Measurements from ENCODE around the gene RGS6. TPM values are rescaled to one million over a fixed set of nuclear protein-coding genes. Genes with fewer than 3 reads are reported as not detected.

The RGS6 gene
- total and polyA plus RNA-seq, 4 experiments from 2014 or later = 0.32 TPM; not detected in 3

GRCh38 chr14:72528863-72529175, 596.6 kb downstream of the RGS6 start:
- peaks cover 0 to 13% (median 5%) of the 10 kb centered on the region in 8 donors for H3K9me3 Mint-ChIP-seq
- intact Hi-C loops (cut with micrococcal nuclease) = no loop called here
- Histone ChIP-seq H3K4me1 (ENCODE audit: insufficient read depth, low read length) (peaks cover 50% of the 10 kb centered on the region), H3K4me3 (ENCODE audit: low read length in 2 of 2) (no peak overlapping the region), H3K36me3 (ENCODE audit: insufficient read depth, low read length) (no peaks in the 10 kb centered on the region), H3K9me3 (ENCODE audit: control insufficient read depth in 1 of 2, low read length in 2 of 2) (no peaks in the 10 kb centered on the region), H3K27me3 (ENCODE audit: insufficient read depth, low read length) (no peaks in the 10 kb centered on the region), H3K27ac (ENCODE audit: low read depth, low read length) (no peak overlapping the region)
- H3K36me3 Mint-ChIP-seq = no peaks in the 10 kb centered on the region
- no peak overlapping the region for H3K27ac Mint-ChIP-seq
- ChIA-PET CTCF (ENCODE audit: partially characterized antibody) (no interaction called here), POLR2A (ENCODE audit: partially characterized antibody) (no interaction called here)
- DNase-seq = no peak
- no peaks in the 10 kb centered on the region for H3K27me3 Mint-ChIP-seq
- H3K4me3 Mint-ChIP-seq = peak overlapping the region in 1 of 8 donors; percentile 6
- peaks cover 28 to 61% (median 43%) of the 10 kb centered on the region in 4 donors for H3K4me1 Mint-ChIP-seq

GRCh38 chr14:72532686-72533454, 600.6 kb downstream of the RGS6 start:
- intact Hi-C loops (cut with micrococcal nuclease) = no loop called here

GRCh38 chr14:72535485-72535884, 603.3 kb downstream of the RGS6 start:
- DNase-seq = peak in 4 of 5 donors; percentile 34 to 47 (median 40)
- POLR2A ChIA-PET (ENCODE audit: partially characterized antibody) = interaction anchor here (1.4 kb wide), 1 partner anchor 359 kb away, joined by 3 read pairs; no protein-coding TSS in a partner anchor
- Histone ChIP-seq H3K36me3 (ENCODE audit: insufficient read depth, low read length) (no peaks in the 10 kb centered on the region), H3K4me1 (ENCODE audit: insufficient read depth, low read length) (peaks cover 65% of the 10 kb centered on the region), H3K27ac (ENCODE audit: low read depth, low read length) (no peak overlapping the region), H3K4me3 (ENCODE audit: low read length in 2 of 2) (no peak overlapping the region), H3K27me3 (ENCODE audit: insufficient read depth, low read length) (no peaks in the 10 kb centered on the region), H3K9me3 (ENCODE audit: control insufficient read depth in 1 of 2, low read length in 2 of 2) (no peaks in the 10 kb centered on the region)
- intact Hi-C loops (cut with micrococcal nuclease) = loop anchor here (5.0 kb wide), 1 partner anchor 57 kb away; no protein-coding TSS in a partner anchor
- peak overlapping the region in 2 of 7 donors; percentile 9 to 30 for H3K27ac Mint-ChIP-seq
- H3K27me3 Mint-ChIP-seq = no peaks in the 10 kb centered on the region
- peak overlapping the region in 6 of 8 donors; percentile 35 to 86 (median 56) for H3K4me3 Mint-ChIP-seq
- CTCF ChIA-PET (ENCODE audit: partially characterized antibody) = interaction anchor here (1.5 kb wide), 1 partner anchor 18 kb away, joined by 5 read pairs; no protein-coding TSS in a partner anchor
- H3K4me1 Mint-ChIP-seq = peaks cover 38 to 73% (median 56%) of the 10 kb centered on the region in 4 donors
- H3K36me3 Mint-ChIP-seq = no peaks in the 10 kb centered on the region
- H3K9me3 Mint-ChIP-seq = peaks cover 0 to 16% (median 6%) of the 10 kb centered on the region in 8 donors

More at GRCh38 chr14:72532686-72533454, 600.6 kb downstream of the RGS6 start:
- ChIA-PET CTCF (ENCODE audit: partially characterized antibody) (interaction anchor here (1.5 to 1.6 kb wide), 2 partner anchors 16 to 371 kb away, joined by 5 to 9 read pairs; no protein-coding TSS in a partner anchor), POLR2A (ENCODE audit: partially characterized antibody) (no interaction called here)
- no peak overlapping the region for H3K27ac ChIP-seq (ENCODE audit: low read depth, low read length)
- peaks cover 0 to 16% (median 6%) of the 10 kb centered on the region in 8 donors for H3K9me3 Mint-ChIP-seq
- DNase-seq = peak in 3 of 5 donors; percentile 12 to 41 (median 40)
- H3K27me3 Mint-ChIP-seq = no peaks in the 10 kb centered on the region
- H3K4me1 Mint-ChIP-seq = peaks cover 42 to 74% (median 61%) of the 10 kb centered on the region in 4 donors
- no peaks in the 10 kb centered on the region for H3K27me3 ChIP-seq (ENCODE audit: insufficient read depth, low read length)
- H3K4me3 ChIP-seq (ENCODE audit: low read length in 2 of 2) = no peak overlapping the region
- H3K4me1 ChIP-seq (ENCODE audit: insufficient read depth, low read length) = peaks cover 72% of the 10 kb centered on the region
- H3K4me3 Mint-ChIP-seq = peak overlapping the region in 4 of 8 donors; percentile 9 to 40 (median 27)
- H3K27ac Mint-ChIP-seq = peak overlapping the region in 4 of 7 donors; percentile 4 to 54 (median 23)
- H3K9me3 ChIP-seq (ENCODE audit: control insufficient read depth in 1 of 2, low read length in 2 of 2) = no peaks in the 10 kb centered on the region
- no peaks in the 10 kb centered on the region for H3K36me3 ChIP-seq (ENCODE audit: insufficient read depth, low read length)
- H3K36me3 Mint-ChIP-seq = no peaks in the 10 kb centered on the region

GRCh38 chr14:72538387-72538786, 606.2 kb downstream of the RGS6 start:
- Mint-ChIP-seq H3K4me3 (no peak overlapping the region), H3K27ac (no peak overlapping the region), H3K4me1 (peaks cover 27 to 52% (median 35%) of the 10 kb centered on the region in 4 donors), H3K9me3 (peaks cover 0 to 10% (median 5%) of the 10 kb centered on the region in 8 donors), H3K36me3 (no peaks in the 10 kb centered on the region), H3K27me3 (no peaks in the 10 kb centered on the region)
- H3K27me3 ChIP-seq (ENCODE audit: insufficient read depth, low read length) = no peaks in the 10 kb centered on the region
- no peak for DNase-seq
- no peak overlapping the region for H3K27ac ChIP-seq (ENCODE audit: low read depth, low read length)
- H3K4me3 ChIP-seq (ENCODE audit: low read length in 2 of 2) = no peak overlapping the region
- ChIA-PET POLR2A (ENCODE audit: partially characterized antibody) (no interaction called here), CTCF (ENCODE audit: partially characterized antibody) (no interaction called here)
- peaks cover 38% of the 10 kb centered on the region for H3K4me1 ChIP-seq (ENCODE audit: insufficient read depth, low read length)
- H3K9me3 ChIP-seq (ENCODE audit: control insufficient read depth in 1 of 2, low read length in 2 of 2) = no peaks in the 10 kb centered on the region
- no peaks in the 10 kb centered on the region for H3K36me3 ChIP-seq (ENCODE audit: insufficient read depth, low read length)
- intact Hi-C loops (cut with micrococcal nuclease) = loop anchor here (5.0 kb wide), 1 partner anchor 54 kb away; no protein-coding TSS in a partner anchor

GRCh38 chr14:72539661-72540315, 607.6 kb downstream of the RGS6 start:
- intact Hi-C loops (cut with micrococcal nuclease) = loop anchor here (5.0 kb wide), 1 partner anchor 53 kb away; no protein-coding TSS in a partner anchor
- ChIA-PET POLR2A (ENCODE audit: partially characterized antibody) (interaction anchor here (0.6 to 0.8 kb wide), 2 partner anchors 330 to 364 kb away, joined by 3 to 5 read pairs; no protein-coding TSS in a partner anchor), CTCF (ENCODE audit: partially characterized antibody) (interaction anchor here (0.7 to 1.4 kb wide), 2 partner anchors 35 to 38 kb away, joined by 3 read pairs; no protein-coding TSS in a partner anchor)
- Histone ChIP-seq H3K27me3 (ENCODE audit: insufficient read depth, low read length) (no peaks in the 10 kb centered on the region), H3K36me3 (ENCODE audit: insufficient read depth, low read length) (no peaks in the 10 kb centered on the region), H3K4me1 (ENCODE audit: insufficient read depth, low read length) (peaks cover 25% of the 10 kb centered on the region), H3K27ac (ENCODE audit: low read depth, low read length) (no peak overlapping the region), H3K4me3 (ENCODE audit: low read length in 2 of 2) (no peak overlapping the region), H3K9me3 (ENCODE audit: control insufficient read depth in 1 of 2, low read length in 2 of 2) (no peaks in the 10 kb centered on the region)
- no peaks in the 10 kb centered on the region for H3K9me3 Mint-ChIP-seq
- no peak for DNase-seq
- no peaks in the 10 kb centered on the region for H3K36me3 Mint-ChIP-seq
- no peak overlapping the region for H3K4me3 Mint-ChIP-seq
- no peaks in the 10 kb centered on the region for H3K27me3 Mint-ChIP-seq
- no peak overlapping the region for H3K27ac Mint-ChIP-seq
- peaks cover 15 to 38% (median 23%) of the 10 kb centered on the region in 4 donors for H3K4me1 Mint-ChIP-seq

GRCh38 chr14:72540836-72541235, 608.6 kb downstream of the RGS6 start:
- no peak overlapping the region for H3K27ac Mint-ChIP-seq
- CTCF ChIA-PET (ENCODE audit: partially characterized antibody) = no interaction called here

GRCh38 chr14:72541546-72541945, 609.3 kb downstream of the RGS6 start:
- no peak for DNase-seq
- no peaks in the 10 kb centered on the region for H3K36me3 Mint-ChIP-seq
- ChIA-PET CTCF (ENCODE audit: partially characterized antibody) (no interaction called here), POLR2A (ENCODE audit: partially characterized antibody) (no interaction called here)
- H3K4me1 ChIP-seq (ENCODE audit: insufficient read depth, low read length) = peaks cover 8% of the 10 kb centered on the region
- intact Hi-C loops (cut with micrococcal nuclease) = no loop called here
- no peak overlapping the region for H3K27ac ChIP-seq (ENCODE audit: low read depth, low read length)
- H3K4me1 Mint-ChIP-seq = peaks cover 3 to 21% (median 12%) of the 10 kb centered on the region in 4 donors
- H3K9me3 Mint-ChIP-seq = no peaks in the 10 kb centered on the region
- no peak overlapping the region for H3K4me3 ChIP-seq (ENCODE audit: low read length in 2 of 2)
- no peaks in the 10 kb centered on the region for H3K27me3 Mint-ChIP-seq
- no peaks in the 10 kb centered on the region for H3K9me3 ChIP-seq (ENCODE audit: control insufficient read depth in 1 of 2, low read length in 2 of 2)
- no peak overlapping the region for H3K4me3 Mint-ChIP-seq
- H3K27me3 ChIP-seq (ENCODE audit: insufficient read depth, low read length) = no peaks in the 10 kb centered on the region
- H3K27ac Mint-ChIP-seq = peak overlapping the region in 1 of 7 donors; percentile 59
- H3K36me3 ChIP-seq (ENCODE audit: insufficient read depth, low read length) = no peaks in the 10 kb centered on the region

More at GRCh38 chr14:72540836-72541235, 608.6 kb downstream of the RGS6 start:
- Histone ChIP-seq H3K4me1 (ENCODE audit: insufficient read depth, low read length) (peaks cover 15% of the 10 kb centered on the region), H3K27me3 (ENCODE audit: insufficient read depth, low read length) (no peaks in the 10 kb centered on the region), H3K4me3 (ENCODE audit: low read length in 2 of 2) (no peak overlapping the region), H3K9me3 (ENCODE audit: control insufficient read depth in 1 of 2, low read length in 2 of 2) (no peaks in the 10 kb centered on the region), H3K27ac (ENCODE audit: low read depth, low read length) (no peak overlapping the region), H3K36me3 (ENCODE audit: insufficient read depth, low read length) (no peaks in the 10 kb centered on the region)
- H3K27me3 Mint-ChIP-seq = no peaks in the 10 kb centered on the region
- DNase-seq = no peak
- no peak overlapping the region for H3K4me3 Mint-ChIP-seq
- POLR2A ChIA-PET (ENCODE audit: partially characterized antibody) = no interaction called here
- no peaks in the 10 kb centered on the region for H3K36me3 Mint-ChIP-seq
- H3K9me3 Mint-ChIP-seq = no peaks in the 10 kb centered on the region
- peaks cover 7 to 28% (median 17%) of the 10 kb centered on the region in 4 donors for H3K4me1 Mint-ChIP-seq
- intact Hi-C loops (cut with micrococcal nuclease) = no loop called here
